Right renal cortex interstitium (tissue), 3 donors: Measurements from ENCODE around the gene CLCN4. TPM values are rescaled to one million over a fixed set of nuclear protein-coding genes. Genes with fewer than 3 reads are reported as not detected.

ENCODE experiments used
- DNase-seq, 3 donors: peaks; one replicate each; pipeline ENCODE4 v3.0.0-alpha.2; 2013; ENCODE audit warnings: low read depth in 3 of 3, low spot score in 2 of 3
- polyA plus RNA-seq, 3 donors: library from polyadenylated mRNA; unstranded; fragments of 120-200 nt; gene quantifications; one replicate each; pipeline ENCODE4 v1.2.1, GENCODE V29; 2013; ENCODE audit not compliant: insufficient read length in 3 of 3

CLCN4 gene
- polyA plus RNA-seq = 1 to 10 TPM; 4.5 to 6.2 (median 5.0) TPM

DNA sequence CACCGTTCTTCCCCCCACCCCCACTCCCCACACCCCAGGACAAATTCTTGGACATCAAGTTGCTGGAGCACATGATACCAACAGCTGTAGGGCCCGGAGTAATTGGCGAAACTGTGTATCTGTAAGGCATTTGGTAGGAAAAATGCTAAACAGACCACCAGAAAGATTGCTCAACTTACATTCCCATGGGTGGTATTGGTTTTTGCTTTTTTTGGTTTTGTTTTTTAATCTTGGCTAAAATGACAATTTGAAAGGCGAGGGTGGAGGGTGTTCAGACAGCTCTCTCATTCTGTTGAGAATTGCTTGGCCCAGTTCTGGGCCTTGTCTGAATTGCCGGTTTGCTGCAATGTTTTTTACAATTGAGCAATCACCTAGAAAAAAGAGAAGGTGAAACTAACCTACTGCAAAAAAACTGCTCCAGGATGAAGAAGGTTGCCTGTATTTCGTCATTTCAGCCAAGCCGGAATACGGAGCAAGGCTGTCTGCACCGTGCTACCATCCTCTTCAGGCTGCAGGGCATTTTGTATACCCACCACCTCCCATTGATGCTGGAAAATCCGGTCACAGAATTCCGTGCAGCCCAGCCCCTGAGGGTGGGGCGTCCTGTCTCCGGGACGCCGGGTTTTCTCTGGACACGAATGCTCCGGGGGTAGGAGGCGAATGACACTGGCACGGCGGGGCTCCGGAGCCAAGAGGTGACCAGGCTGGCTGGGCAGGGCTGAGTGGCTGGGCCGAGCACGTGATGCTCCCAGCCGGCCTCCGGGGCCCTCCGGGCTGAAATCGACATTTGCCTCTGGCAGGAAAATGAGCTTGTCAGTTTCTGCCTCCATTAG lies at the start of gene CLCN4:
Gene CLCN4 (plus strand): TSS at position 777 of the 833 bp plus-strand sequence. CDS start 28,058 bp downstream, outside the sequence.
- no peak for DNase-seq

- DNase-seq = no peak
Measured at GRCh38 chrX:10107483-10107882, 49.3 kb upstream of the CLCN4 start.

GRCh38 chrX:10108288-10108687 lies 48.5 kb upstream of the CLCN4 start:
- DNase-seq = no peak

GRCh38 chrX:10109695-10110094 lies 47.1 kb upstream of the CLCN4 start:
- DNase-seq = peak in 2 of 3 donors; percentile 6 to 21

- DNase-seq = no peak
Measured at GRCh38 chrX:10110316-10110935, 46.3 kb upstream of the CLCN4 start.

DNA sequence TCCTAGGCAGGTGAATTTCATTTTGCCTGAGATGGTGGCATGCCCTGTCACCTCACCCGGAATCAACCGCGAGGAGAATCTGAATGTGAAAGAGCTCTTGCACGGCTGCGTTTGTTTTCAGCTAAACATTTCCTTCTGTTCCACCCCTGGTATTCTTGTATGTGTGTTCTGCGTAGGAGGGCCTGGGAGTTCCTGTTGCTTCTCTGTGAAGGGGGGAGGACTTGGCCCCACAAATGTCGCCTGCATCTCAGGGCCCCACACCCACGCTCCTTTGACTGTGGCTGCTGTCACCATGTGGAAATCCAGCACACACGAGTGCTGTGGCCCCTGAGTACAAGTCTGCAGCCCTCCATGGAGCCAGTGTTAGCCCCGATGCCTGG lies 45.8 kb upstream of the CLCN4 start:
- DNase-seq = no peak

- no peak for DNase-seq
Measured at GRCh38 chrX:10111364-10112148, 45.2 kb upstream of the CLCN4 start.

DNA sequence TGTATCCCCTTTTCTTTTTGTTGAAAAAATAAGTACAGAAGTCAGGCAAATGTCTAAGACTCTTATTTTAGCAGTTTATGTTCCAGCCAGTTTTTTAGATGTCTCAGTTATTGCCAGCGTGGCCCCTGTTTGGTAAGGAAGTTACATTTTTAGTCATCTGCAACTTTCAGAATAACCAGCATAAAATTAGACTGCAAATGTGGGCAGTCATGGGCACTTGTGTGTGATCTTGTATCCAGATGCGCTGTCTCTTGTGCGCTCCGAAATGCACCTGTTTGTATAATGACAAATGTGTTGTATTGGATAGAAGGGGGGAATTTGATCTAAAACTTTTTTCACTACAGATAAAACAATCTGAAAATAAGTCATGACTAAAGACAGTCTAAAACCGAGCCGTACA lies 44.3 kb upstream of the CLCN4 start:
- DNase-seq = no peak

GRCh38 chrX:10115082-10115481 lies 41.7 kb upstream of the CLCN4 start:
- no peak for DNase-seq

DNA sequence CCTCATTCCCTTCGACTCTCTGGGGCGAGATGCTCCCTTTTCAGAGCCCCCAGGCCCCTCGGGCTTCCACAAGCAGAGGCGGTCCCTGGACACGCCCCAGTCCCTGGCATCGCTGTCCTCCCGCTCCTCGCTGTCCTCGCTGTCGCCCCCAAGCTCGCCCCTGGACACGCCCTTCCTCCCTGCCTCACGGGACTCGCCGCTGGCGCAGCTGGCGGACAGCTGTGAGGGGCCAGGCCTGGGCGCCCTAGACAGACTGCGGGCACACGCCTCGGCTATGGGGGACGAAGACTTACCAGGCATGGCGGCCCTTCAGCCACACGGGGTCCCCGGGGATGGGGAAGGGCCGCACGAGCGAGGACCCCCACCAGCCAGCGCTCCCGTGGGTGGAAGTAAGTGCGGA lies 39.5 kb upstream of the CLCN4 start:
- no peak for DNase-seq

GRCh38 chrX:10117864-10118377 lies 38.9 kb upstream of the CLCN4 start:
- DNase-seq = no peak

GRCh38 chrX:10118530-10118929 lies 38.2 kb upstream of the CLCN4 start:
- DNase-seq = no peak

GRCh38 chrX:10119399-10119990 lies 37.3 kb upstream of the CLCN4 start:
- DNase-seq = peak; percentile 21 to 64 (median 42)

- no peak for DNase-seq
Measured at GRCh38 chrX:10120331-10120730, 36.4 kb upstream of the CLCN4 start.

DNA sequence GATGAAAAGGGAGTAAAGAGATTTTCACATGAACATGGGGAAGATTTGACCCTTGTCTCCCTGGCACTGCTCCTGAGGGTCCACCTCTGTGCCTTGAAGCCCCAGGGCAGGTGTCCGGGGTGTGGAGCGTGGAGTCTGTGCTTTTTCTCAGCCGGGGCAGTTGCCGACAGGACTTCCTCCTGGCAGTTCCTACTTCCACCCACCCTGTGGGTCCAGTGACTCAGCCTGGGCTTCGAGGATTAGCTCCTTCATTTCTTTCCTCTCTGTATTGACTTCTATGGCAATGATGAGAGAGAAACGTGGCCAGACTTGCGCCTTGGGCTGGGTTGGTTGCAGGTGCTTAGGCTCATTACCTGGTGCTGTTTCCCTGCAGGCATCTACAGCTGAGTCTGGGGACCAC lies 35.9 kb upstream of the CLCN4 start:
- DNase-seq = no peak

- DNase-seq = no peak
Measured at GRCh38 chrX:10121787-10122186, 35.0 kb upstream of the CLCN4 start.

DNA sequence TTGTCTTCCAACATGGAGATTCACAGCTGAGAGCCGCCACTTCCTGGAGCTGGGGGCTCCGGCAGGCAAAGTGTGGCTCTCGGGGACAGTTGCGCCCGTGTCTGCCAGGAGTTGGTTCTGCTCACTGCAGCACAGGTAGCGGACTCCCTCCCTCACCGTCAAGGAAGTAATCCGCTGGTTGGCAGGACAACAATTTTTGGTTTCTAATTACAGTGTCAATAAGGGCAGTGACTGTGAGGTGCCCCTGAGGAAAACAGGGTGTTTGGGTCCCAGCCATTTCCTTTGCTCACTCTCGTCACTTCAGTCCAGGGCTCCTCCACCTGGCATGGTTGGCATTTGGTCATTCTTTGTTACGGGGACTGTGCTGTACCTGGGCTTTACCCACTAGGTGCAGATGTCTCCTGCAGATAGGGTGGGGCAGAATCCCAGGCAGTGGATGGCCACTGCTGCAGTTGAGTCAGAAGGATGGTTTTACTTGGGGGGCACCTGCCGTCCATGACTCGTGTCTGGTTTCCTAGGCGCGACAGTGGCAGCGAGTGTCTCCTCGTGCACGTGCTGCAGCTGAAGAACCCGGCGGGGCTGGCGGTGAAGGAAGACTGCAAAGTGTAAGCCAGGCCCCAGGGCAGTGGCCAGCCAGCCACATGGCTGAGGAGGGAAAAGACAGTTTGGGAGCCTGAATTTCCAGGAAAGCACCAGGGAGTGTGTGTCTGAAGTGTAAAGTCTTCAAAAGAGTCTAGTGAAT lies 32.1 kb upstream of the CLCN4 start:
- DNase-seq = no peak

DNA sequence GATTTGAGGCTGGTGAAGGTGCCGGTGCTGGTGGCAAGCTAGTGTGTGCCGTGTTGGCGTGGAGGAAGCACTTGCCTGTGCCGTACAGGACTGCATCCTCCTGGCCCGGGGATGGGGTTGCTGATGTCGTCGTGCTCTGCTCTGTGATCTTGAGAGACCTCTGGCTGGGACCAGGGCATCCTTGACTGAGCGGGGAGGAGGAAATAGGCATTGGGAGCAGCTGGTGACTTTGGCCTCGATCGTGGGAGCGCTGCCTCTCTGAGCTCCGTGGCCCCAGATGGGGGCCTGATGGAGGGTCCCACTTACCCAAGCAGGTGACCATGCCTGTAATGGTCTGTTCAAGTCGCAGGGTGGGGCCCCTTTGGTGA lies 31.5 kb upstream of the CLCN4 start:
- no peak for DNase-seq

- no peak for DNase-seq
Measured at GRCh38 chrX:10126044-10126443, 30.7 kb upstream of the CLCN4 start.

DNA sequence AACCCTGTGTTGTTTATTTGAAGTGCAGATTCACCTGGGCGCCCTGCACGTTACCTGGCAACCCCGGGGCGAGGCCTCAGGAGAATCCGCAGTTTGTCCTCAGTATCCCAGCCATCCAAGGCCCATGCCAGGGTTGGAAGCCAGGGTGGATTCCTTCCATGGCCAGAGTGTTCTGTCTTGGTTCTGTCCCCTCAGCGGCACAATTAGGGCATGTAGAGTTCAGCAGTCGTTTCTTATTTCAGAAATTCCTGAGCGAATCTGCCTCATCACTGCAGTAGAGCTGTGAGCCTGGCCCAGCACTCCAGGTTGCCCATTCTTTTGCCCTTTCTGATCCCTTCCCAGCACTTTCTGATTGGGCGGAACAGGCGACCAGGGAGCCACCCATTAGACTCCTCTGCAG lies 29.9 kb upstream of the CLCN4 start:
- DNase-seq = no peak
